GM23338 (cell line): ENCODE data around the gene MCTP2.

Experiments used
- EZH2 ChIP-seq: fragments of 200-600 bp; sonication (generic); IDR thresholded peaks from one replicate; pipeline ENCODE4 v1.8.0; 2017; ENCODE audit warnings: antibody characterized with exemption, mild to moderate bottlenecking, low read depth; ENCODE audit not compliant: unreplicated experiment
- EZH2phosphoT487 ChIP-seq: fragments of 200-600 bp; sonication (generic); IDR thresholded peaks from one replicate; pipeline ENCODE4 v1.8.1; 2018; ENCODE audit warnings: antibody characterized with exemption; ENCODE audit not compliant: unreplicated experiment
- POLR2AphosphoS5 ChIP-seq: IDR thresholded peaks from 2 replicates; pipeline ENCODE4 v1.6.1; 2016; ENCODE audit warnings: antibody characterized with exemption, low read depth
- TF ChIP-seq, protein P1 (sequence below), 2 experiments: fragments of 200-600 bp in 1 of 2; sonication (generic) in 1 of 2; conservative IDR thresholded peaks; 2 replicates each; pipeline versions ENCODE4 v1.5.1 to v1.6.1; 2016 to 2017; ENCODE audit warnings: antibody characterized with exemption in 2 of 2, low read depth in 2 of 2, mild to moderate bottlenecking in 2 of 2, moderate library complexity in 1 of 2

DNA sequence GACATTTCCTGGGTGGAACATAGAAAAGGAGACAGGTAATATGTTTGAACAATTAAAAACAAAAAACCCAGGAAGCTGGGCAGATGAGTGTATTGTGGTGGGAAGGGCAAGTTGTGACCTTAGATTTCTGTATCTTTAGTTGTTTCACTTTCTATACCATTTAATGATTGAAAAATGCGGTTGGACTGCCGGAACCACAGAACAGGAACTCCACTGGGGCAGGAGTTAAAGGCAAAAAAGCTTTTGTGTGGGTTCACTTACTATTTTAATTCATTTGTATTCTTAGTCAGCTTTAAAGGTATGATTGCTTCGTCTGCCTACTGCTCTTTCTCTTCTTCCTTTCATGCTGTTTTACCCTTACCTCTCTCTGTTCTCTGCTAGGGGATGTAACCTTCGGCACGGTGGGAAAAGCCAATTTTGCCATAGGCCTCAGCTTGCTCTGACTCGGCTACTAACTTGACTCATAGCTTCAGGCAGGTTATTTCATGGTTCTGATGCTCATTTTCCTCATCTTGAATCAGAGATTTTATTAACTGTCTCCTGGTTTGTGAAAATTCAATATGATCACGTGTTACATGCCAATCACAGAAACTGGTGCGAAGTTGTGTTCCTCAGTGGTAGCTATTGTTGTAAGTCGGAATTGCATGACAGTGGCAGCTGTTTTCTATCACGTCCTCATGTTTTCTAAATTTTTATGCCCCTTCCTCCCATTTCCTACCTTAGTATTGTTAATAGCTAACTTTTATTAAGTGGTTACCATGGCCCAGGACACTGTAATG, 1.6 kb upstream of the MCTP2 start:
- TF ChIP-seq POLR2AphosphoS5 (no peak), EZH2phosphoT487 (no peak), EZH2 (no peak)
- TF ChIP-seq, protein P1, sequence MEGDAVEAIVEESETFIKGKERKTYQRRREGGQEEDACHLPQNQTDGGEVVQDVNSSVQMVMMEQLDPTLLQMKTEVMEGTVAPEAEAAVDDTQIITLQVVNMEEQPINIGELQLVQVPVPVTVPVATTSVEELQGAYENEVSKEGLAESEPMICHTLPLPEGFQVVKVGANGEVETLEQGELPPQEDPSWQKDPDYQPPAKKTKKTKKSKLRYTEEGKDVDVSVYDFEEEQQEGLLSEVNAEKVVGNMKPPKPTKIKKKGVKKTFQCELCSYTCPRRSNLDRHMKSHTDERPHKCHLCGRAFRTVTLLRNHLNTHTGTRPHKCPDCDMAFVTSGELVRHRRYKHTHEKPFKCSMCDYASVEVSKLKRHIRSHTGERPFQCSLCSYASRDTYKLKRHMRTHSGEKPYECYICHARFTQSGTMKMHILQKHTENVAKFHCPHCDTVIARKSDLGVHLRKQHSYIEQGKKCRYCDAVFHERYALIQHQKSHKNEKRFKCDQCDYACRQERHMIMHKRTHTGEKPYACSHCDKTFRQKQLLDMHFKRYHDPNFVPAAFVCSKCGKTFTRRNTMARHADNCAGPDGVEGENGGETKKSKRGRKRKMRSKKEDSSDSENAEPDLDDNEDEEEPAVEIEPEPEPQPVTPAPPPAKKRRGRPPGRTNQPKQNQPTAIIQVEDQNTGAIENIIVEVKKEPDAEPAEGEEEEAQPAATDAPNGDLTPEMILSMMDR (conservative IDR thresholded peaks at IDR 0.05; ENCODE audit: low read depth in 2 of 2), result no peak
